NOMO-1 treated with DMSO at 0.1 percent for 48 hours (cell line): Measurements from ENCODE around the gene C1orf116.
"Not testable (repeated sequence)": the region's sequence is repeated elsewhere in the genome, so short reads cannot be mapped to it uniquely, and the experiment has no call there.

Experiments used
- DNase-seq: peaks from one replicate; lab custom pipeline; 2025; ENCODE audit not compliant: unreplicated experiment; lab: John Stamatoyannopoulos, UW

The C1orf116 gene

GRCh38 chr1:207059881-207060280 lies 27.3 kb upstream of the C1orf116 start:
- no peak for DNase-seq

DNA sequence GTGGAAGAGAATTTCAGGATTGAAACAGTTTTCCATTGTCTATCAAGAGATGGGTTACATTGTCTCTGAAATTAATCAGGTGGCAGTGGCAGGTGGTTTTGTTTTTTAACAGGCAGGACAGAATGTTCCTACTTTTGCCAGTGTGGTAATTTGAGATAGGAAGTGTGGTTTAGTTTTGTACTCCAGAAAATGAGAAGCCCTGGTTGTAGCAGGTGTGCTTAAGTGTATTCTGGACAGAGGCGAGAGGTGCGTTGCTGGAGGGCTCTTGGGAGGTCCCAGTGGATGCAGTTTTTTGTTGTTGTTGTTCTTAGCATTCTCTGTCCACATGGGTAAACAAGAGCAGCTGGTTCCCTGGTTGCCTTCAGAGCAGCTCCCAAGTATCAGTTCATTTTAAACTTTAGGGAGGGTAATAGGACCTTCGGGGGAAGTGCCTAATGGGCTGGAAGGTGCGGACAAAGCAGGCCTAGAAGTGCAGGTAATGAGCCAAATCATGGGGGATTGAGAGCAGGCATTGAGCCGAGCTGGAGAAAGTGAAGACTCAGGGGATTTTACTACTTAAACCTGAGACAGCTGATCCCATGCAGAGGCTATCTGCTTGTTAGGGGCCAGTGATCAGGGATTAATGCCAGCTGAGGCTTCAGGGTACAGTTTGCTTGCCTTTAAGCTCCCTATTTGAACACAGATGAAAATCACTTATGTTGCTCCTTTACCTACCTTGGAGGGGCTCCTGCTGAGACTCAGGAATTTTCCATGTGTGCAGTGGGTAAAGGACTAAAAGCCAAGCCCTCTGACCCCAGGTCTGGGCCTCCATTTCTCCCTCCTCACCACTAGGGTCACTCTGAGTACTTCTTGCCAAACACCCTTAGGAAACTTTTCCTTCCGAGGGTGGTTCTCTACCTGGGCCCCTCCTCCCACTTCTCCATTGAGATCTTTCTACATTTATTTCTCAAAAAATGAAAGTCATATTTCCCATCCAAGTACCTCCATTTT lies 26.6 kb upstream of the C1orf116 start:
- DNase-seq: no peak

- DNase-seq: no peak
These were observed 25.7 kb upstream of the C1orf116 start for GRCh38 chr1:207058252-207058651.

DNA sequence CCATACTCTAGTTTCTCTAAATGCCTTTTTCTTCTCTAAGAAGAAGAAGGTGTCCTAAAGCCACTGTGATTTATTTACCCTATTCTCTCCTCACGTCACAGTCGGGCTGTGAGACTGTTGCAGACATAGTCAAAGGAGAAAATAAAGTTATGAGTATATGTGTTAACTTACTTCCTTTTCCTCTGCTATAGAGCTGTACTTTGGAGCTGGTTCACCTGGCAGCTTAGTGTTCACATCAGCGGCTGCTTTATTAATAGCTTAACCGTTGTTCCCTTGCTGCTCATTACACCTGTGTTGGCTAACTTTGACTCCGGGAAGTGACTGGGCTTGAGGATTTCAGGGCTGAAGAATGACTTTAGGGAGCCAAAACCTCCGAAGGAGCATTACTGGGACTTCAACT lies 24.1 kb upstream of the C1orf116 start:
- no peak for DNase-seq

DNA sequence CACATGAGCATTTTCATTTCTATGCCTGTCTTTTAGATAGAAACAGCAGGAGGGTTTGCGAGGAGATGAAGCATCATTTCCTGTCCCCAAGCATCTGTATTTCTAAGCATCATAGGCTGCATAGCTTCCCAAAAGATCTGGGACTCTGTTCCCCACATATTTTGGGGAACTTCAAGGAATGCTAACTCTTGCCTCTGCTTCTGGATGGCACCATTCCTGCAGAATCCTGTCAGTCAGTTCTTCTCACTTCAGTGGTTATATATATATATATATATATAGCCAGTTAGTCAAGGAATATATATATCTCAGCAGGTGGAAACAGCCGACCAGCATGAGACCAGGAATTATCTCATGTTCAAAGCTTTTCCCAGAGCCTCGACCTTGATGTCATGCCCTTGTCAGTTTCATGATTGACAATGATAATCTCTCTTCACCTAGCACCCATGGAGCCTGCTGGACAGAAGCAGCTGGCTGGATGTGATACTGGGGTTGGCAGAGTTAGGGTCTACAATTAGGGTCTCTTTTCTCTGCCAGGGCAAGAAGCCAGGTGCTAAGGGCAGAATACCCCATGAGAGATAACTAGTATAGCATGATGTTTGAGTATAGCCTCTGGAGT lies 22.9 kb upstream of the C1orf116 start:
- no peak for DNase-seq

DNA sequence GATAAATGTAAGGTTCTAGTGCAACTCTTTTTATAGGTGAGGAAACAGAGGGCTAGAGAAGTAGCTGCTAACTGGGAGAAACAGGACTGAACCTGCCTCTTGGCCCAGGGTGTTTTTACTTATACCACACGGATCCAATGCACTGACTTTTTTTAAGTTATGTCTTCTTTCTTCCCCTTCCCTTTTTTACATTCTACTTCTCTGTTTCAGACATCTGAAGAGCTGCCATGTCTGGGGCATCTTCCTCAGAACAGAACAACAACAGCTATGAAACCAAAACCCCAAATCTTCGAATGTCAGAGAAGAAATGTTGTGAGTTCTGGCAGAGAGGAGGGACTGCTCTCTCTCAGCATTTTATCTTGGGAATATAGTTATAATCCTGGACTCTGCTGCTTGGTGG lies 21.9 kb upstream of the C1orf116 start:
- peak; percentile 71 for DNase-seq

- DNase-seq: peak; percentile 91
These were observed 20.6 kb upstream of the C1orf116 start, which contains the start of gene PFKFB2 for GRCh38 chr1:207052911-207053769. Gene PFKFB2 (plus strand): TSS chr1:207053275. CDS start chr1:207054718, 1,443 bp downstream.

DNA sequence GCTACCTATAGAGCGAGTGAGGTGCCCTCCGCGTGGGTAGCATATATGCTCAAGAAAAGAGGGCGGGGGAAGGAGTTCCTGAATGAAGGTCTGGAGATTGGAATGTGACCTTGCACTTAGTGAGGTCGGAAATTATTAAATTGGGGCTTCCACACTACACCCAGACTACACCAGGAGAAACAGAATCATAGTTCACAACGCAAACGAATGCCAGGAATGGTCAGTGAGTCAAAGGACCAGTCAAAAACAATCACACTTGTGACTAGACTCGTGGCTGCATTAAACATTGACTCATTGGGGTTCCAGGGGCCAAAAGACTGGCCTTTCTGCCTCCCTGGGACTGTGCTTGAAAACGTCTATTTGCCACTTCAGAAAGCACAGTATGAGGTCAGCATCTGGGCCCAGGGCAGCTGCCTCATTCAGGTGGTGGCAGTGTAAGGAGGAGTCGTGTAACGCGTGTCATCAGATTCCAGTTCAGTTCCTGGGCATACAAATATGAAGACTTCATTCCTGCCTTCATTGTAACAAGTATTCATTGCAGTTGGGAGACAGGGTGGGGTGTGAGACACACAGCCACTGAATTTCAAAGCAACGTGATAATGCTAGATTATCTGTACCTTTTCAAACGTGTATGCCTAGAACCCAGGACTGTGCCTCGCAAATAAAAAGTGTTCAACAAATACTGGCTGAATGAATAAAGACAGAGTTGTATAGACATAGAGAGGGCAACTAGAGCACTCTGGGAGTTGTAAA lies 18.8 kb upstream of the C1orf116 start, which contains the start of gene YOD1:
TSS of gene YOD1 (minus strand) at position 18 of the 753 bp plus-strand sequence. CDS start 178 bp downstream, outside the sequence.
- no peak for DNase-seq

DNA sequence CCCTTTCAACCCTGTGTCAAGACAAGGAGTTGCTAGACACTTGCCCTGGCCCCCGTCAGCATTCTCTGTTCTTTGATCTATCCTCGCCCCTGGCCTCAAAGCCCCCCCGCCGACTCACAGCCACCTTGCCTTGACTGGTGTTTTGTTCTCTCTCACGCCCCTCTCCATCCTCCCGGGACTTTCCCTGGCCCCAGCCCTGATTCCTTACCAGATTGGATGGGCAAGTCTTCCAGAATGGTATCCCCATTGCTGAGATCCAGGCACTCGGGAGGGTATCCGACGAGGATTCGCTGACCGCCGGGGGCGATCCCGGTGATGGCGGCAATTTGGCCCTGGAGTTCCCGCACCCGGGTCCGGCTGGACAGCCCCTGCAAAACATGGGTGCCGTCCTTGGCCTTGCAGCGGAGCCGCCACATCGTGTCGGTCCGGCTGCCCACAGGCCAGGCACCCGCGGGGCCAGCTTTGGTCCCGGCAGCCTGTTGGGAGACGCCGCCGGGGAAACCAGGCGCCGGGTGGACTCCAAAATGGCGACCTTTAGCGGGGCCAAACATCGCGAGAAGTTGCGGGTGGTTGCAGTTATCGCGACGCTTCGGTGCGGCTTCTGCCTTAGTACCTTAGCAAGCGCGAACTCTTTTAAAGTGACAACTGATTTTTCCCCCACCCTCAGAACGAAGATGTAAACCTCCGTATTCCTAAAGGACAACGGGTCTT lies 18.1 kb upstream of the C1orf116 start:
- DNase-seq: peak; percentile 81

DNA sequence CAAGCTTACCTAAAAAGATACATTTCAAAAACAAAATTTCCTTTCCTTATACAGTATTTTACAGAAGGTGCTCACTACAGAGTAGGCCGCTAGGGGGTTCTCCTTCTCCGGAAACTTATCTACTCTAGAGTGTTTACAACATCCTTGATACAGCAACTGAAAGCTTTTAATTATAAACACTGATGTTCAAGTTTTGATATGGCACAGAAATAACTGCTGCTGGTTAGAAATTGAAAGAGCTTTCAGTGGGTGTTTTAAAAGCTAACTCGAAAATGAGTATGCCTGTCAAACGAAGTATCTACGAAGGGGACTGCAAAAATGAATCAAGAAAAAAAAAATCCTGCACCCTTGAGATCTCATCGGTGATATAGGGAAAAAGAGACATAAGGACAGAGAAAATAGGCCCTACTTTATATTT lies 17.4 kb upstream of the C1orf116 start:
- peak; percentile 62 for DNase-seq

DNA sequence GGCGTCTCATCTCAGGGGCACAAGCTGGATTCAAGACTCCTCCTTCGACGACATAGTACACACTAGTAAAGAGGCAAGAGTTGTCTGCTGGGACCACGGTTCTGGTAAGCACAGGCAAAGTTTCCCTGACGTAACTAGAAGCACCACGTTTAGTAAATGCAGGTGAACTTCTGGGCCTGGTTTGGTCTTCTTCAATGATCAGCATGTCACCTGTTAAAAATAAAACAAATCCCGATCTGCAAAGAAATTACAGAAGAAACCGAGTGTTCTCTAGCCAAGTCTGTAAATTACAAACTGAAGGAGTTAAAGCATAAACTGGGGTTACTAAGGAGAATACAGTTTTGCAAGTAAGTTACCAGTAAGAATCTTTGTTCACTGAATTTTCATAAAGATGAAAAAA lies 17.0 kb upstream of the C1orf116 start:
- DNase-seq: no peak

DNA sequence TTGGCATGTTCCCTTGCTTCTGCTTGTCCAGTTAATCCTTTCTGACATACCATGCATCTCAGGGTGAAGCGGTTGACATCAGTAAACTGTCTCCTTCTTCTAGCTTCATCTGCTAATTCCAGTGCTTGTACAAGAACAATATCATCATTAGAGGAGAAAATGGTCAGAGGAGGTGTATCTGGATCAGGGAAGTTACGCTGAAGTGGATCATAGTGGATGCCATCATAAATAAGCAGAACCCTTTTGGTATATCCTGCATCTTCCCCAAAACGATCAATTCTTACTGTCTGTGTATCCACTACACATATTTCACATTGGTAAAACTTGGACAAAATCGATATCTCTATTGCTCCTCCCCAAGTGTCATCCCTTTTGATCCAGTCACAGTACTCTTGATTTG lies 16.5 kb upstream of the C1orf116 start:
- no peak for DNase-seq

DNA sequence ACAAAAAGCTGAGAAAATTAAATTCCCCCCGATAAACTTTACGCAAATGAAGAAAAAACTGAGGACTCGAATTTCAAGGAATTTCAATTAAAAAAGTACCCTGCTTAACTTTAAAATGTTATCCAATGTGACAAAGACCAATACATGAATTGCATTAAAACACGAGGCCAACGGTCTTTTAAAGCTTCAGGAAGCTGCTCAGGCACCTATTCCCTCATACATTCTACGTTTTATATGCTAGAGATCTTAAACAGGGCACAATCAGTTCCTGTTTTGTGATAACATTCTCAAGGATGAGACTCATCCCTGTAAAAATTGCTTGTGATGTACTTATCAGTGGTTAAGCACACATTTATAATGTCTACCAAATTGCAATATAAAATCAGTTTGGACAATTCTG lies 15.5 kb upstream of the C1orf116 start:
- DNase-seq: no peak

- no peak for DNase-seq
These were observed 14.9 kb upstream of the C1orf116 start for GRCh38 chr1:207047505-207047904.

- DNase-seq: no peak
These were observed 12.9 kb upstream of the C1orf116 start for GRCh38 chr1:207045453-207045852.

DNA sequence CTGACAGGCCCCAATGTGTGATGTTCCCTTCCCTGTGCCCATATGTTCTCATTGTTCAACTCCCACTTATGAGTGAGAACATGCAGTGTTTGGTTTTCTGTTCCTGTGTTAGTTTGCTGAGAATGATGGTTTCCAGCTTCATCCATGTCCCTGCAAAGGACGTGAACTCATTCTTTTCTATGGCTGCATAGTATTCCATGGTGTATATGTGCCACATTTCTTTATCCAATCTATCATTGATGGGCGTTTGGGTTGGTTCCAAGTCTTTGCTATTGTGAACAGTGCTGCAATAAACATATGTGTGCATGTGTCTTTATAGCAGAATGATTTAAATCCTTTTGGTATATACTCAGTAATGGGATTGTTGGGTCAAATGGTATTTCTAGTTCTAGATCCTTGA lies 8.8 kb upstream of the C1orf116 start:
- not testable (repeated sequence) for DNase-seq

- DNase-seq: no peak
These were observed 7.6 kb upstream of the C1orf116 start for GRCh38 chr1:207040181-207040533.

DNA sequence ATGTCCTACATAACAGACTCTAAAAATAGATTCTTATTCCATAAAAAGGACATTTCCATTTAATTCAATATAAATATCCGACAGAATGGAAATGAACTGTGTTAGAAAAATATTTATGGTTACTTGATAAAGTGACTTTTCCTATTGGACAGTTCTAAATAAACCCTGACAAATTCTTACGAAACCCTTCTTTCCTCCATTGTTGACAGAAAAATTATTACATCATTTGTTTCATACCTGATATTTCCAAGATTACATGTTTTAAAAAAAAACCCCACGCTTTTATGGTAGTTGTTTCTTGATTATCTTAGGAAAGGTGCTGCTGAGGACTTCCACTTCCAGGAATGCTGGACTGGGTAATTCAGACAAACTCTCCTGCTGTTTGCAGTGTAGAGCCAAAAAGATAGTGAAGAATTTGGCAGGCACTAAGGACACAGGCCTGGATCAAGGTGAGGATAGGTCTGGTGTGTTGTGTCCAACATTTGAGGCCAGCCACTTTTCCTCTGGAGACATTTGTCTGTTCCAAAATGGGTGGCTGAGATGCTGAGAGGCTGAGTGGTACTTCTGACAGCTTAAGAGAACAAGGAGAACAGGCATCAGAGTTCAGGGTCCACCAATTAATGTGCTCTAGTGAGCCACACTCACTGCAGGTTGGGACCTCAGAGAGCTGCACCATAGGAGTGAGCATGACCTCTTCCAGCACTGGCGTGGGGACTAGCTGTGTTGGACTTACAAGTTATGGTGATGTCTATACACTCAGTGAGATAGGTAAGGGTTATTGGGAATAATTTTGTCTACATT lies 7.0 kb upstream of the C1orf116 start:
- DNase-seq: no peak

- no peak for DNase-seq
These were observed 4.3 kb upstream of the C1orf116 start for GRCh38 chr1:207036865-207037264.
